Stimulated activated CD4-positive, alpha-beta T cell treated with anti-CD3 and anti-CD28 coated beads, Interleukin-2, amount 100 ng/mL, for 4 hours (primary cell): ENCODE data around the gene DNMT3B.
A peak's percentile ranks its signal among the peaks of the same experiment; 100 is the strongest.
"Not testable (repeated sequence)": the region's sequence is repeated elsewhere in the genome, so short reads cannot be mapped to it uniquely, and the experiment has no call there.

Experiments used
- DNase-seq: peaks from one replicate; pipeline ENCODE4 v3.0.0-alpha.2; 2020; ENCODE audit warnings: low read depth

The DNMT3B gene

GRCh38 chr20:32761831-32762753 is at the start of gene DNMT3B:
Gene DNMT3B (plus strand): TSS chr20:32762385. CDS start chr20:32780324, 17,939 bp downstream.
- DNase-seq = peak; percentile 61

- DNase-seq = no peak
These were observed 43.3 kb upstream of the DNMT3B start for GRCh38 chr20:32718749-32719348.

DNA sequence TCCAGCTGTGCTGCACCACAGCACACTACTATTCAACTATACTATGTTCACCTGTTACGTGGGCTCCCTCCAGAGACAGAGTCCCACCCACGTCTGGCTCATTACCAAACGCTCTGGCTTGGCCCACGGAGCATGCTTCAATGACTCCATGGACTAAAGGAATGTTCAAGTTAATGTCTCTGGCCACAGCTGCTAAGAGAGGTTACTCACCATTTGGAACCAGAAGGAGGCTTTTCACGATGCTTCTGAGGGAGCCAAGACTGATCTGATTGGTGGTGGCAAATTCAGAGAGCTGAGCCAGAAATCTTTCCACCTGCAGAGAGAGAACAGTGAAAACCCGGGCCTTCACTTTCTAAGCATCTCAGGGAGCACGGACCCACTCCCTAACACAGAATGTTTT is 34.5 kb upstream of the DNMT3B start:
- no peak for DNase-seq

DNA sequence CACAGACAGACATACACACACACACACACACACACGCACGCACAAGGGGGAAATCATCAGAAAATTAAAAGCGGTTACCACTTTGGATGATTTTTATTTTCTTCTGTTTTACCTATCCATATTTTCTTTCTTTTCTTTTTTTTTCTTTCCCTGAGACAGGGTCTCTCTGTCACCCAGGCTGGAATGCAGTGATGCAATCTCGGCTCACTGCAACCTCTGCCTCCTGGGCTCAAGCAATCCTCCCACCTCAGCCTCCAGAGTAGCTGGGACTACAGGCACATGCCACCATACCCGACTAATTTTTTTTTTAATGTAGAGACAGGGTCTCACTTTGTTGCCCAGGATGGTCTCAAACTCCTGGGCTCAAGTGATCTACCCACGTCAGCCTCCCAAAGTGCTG is 33.8 kb upstream of the DNMT3B start:
- DNase-seq = not testable (repeated sequence)

DNA sequence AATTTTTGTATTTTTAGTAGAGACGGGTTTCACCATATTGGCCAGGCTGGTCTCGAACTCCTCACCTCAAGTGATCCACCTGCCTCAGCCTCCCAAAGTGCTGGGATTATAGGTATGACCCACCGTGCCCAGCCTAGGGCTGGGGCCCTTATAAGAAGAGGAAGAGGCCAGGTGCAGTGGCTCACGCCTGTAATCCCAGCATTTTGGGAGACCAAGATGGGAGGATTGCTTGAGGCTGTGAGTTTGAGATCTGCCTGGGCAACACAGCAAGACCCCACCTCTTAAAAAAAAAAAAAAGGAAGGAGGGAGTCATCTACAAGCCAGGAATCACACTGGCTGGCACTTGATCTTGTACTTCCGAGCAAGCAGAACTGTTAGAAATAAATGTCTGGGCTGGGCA is 32.9 kb upstream of the DNMT3B start:
- DNase-seq = not testable (repeated sequence)

DNA sequence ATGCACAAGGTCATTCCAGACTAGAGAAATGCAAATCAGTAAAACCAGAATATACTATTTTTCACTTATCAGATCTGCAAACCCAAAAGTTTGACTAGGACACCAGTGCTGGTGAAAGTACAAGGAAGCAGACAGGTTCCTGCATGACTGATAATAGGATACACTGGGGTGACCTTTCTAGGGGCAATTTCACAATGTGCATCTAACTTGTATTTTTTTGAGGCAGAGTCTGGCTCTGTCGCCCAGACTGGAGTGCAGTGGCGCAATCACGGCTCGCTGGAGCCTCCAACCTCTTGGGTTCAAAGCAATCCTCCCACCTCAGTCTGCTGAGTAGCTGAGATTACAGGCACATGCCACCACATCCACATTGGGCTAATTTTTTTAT is 30.3 kb upstream of the DNMT3B start:
- DNase-seq = no peak

- peak; percentile 24 for DNase-seq
These were observed 24.6 kb upstream of the DNMT3B start for GRCh38 chr20:32737371-32738223.

GRCh38 chr20:32741151-32741550 is 21.0 kb upstream of the DNMT3B start:
- DNase-seq = no peak

- DNase-seq = no peak
These were observed 19.6 kb upstream of the DNMT3B start for GRCh38 chr20:32742322-32743236.

DNA sequence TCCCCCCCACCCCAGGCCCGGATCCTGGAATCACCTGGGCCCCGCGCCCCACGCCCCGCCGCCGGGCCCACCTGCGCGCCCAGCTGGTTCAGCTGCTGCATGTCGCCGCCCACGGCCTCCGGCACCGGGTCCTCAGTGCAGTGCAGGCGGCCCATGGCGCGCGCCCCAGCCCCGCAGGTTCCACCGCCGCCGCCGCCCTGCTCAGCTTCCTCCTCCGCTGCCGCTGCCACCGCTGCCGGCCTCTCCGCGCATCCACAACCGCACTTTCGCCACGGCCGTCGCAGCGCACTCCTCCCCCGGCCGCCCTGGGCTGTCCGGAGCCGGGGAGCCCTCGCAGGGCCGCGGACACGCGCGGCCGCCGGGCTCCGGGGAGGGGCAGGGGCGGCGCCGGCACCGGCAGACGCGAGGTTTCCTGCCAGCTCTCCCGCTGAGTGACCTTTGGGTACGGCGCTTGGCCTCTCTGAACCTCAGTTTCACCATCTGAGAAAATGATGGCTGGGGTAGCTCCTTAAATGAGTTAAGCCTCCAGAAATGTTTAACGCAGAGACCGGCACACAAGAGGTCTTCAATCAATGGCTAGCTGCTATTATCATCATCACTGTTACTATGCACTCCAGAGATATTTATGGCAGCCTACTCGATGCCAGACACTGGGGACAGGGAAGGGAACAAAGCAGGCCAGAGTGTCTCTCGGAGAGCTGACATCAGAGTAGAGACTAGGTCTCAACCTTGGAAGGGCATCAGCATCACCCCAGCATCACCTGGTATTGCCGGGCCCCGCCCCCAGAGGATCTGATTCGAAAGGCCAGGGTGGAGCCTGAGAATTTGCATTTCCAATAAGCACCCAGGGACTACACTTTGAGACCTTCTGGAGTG is 18.7 kb upstream of the DNMT3B start, which contains the start of gene COMMD7:
TSS of gene COMMD7 (minus strand) at position 231 of the 876 bp plus-strand sequence. CDS start at position 155, 76 bp downstream.
- peak; percentile 66 for DNase-seq

- no peak for DNase-seq
These were observed 12.1 kb upstream of the DNMT3B start for GRCh38 chr20:32749914-32750637.

DNA sequence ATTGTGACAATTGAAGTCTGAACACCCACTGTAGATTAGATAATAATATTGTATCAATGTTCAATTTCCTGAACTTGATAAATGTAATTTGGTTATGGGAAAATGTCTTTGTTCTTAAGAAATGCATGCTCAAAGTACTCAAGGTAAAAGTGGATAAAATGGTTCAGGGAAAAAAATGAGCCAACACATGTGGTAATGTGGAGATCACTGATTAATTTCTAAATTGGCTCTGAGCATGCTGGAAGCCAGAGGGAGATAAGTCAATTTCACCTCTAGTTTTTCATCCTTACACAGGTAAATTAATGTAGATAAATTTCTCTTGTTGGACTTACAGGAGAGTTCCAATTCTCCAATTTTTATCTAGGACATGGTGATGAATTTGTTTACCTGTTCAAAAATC is 10.9 kb upstream of the DNMT3B start:
- DNase-seq = no peak

- DNase-seq = no peak
These were observed 10.3 kb upstream of the DNMT3B start for GRCh38 chr20:32751702-32752457.

DNA sequence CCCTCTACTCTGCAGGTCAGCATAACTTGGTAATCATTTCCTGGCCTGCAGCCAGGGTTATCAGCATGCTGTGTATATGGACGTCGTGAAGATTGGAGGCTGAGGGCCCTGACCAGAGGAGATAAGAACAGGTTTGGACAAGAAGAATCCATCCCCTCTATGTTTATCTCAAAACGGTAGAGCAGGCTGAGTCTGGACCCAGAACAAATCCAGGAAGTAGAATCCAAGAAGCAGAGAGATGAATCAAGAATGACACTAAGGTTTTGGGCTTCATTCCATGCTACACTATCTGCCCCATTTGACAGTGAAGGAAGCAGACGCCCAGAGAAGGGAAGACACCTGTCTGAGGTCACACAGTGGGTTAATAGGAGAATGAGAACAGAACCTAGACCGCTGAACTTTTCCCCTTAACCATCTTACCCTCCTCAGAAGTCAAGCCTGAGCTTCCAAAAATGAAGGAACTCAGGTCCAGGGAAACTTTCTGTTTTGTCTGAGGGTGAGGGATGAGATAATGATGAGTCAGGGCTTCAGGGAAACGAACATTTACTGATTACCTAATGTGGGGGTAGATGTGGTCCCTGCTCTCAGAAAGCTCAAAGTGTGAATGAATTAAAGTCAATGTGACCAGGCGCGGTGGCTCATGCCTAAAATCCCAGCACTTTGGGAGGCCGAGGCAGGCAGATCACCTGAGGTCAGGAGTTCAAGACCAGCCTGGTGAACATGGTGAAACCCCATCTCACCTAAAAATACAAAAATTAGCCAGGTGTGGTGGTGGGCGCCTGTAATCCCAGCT is 9.5 kb upstream of the DNMT3B start:
- DNase-seq = no peak

DNA sequence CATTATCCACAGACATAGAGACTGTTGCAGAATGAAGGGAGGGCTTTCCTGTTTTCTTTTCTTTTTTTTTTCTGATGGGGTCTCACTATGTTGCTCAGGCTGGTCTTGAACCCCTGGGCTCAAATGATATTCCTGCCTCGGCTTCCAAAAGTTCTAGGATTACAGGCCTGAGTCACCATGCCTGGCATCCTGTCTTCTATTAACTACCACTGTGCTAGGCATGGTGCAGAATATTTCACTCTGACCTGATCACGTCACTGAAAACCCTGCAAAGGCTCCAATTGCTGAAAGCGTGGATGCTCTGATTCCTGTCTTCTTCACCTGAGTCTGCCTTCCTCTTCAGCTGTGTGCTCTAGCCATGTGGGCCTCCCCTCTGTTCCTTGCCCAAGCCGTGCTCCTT is 8.5 kb upstream of the DNMT3B start:
- DNase-seq = no peak

DNA sequence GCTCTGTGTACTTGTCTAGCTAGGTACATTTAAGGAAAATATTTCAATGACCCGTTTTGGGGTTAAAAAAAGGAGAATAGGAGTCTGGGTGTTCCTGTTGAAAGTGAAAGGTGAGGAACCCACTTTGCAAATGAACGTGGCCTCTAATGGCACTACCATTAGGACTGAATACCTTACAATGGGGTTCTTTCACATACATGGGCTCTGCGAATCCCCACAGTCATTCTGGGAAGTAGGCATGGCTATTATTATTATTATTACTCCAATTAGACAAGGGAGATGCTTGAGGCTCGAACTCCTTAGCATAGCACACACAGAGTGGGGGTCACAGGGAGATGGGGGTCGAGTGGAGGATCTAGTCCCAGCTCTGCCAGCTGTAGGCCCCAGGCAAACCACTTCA is 6.0 kb upstream of the DNMT3B start:
- no peak for DNase-seq

DNA sequence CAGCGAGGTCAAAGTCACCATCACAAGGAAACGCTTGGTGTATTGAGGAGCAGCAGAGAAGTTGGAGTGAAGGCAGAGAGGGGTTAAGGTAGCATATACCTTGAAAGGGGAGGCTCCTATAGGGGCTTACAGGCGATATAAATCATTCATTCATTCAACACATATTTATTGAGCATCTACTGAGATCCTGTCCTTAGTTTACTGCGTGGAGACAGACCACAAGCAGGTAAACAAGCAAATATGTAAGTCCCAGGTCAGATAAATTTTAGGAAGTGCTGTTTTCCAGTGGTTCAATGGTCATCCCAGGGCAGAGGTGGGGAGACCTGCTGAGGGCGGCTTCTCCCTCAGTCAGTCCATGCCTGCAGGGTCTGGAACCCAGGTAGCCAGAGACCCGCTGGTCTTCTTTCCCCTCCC is 761 bp upstream of the DNMT3B start:
- no peak for DNase-seq

GRCh38 chr20:32762754-32763201 is 593 bp downstream of the DNMT3B start:
- DNase-seq = no peak
